Right atrium auricular region (tissue), 2 donors: ENCODE measurements around the gene TUSC2. TPM values are rescaled to one million over a fixed set of nuclear protein-coding genes. Genes with fewer than 3 reads are reported as not detected.

Experiments
- DNase-seq: peaks from one replicate; pipeline ENCODE4 v3.0.0-alpha.2; 2019; ENCODE audit warnings: low spot score
- H3K27ac ChIP-seq, 2 donors: fragments of 200-600 bp; sonication (generic); 1 replicate in 1 of 2; 2 replicates in 1 of 2; pipeline ENCODE4 v1.5.1; 2016 to 2019
- H3K27me3 ChIP-seq, 2 donors: fragments of 200-600 bp; sonication (generic); one replicate each; pipeline versions ENCODE4 v1.5.1 to v1.6.0; 2017 to 2019
- H3K36me3 ChIP-seq: fragments of 200-600 bp; sonication (generic); one replicate; pipeline ENCODE4 v1.5.1; 2016
- H3K4me1 ChIP-seq, 2 donors: fragments of 200-600 bp; sonication (generic); one replicate each; pipeline versions ENCODE4 v1.5.1 to v1.6.0; 2017 to 2019
- H3K4me3 ChIP-seq, 2 donors: fragments of 200-600 bp; sonication (generic); 1 replicate in 1 of 2; 2 replicates in 1 of 2; pipeline ENCODE4 v1.5.1; 2017 to 2019; ENCODE audit warnings: mild to moderate bottlenecking in 1 of 2, moderate library complexity in 1 of 2
- H3K9me3 ChIP-seq, 2 donors: fragments of 200-600 bp; sonication (generic); one replicate each; pipeline ENCODE4 v1.5.1; 2019
- CTCF ChIP-seq, 2 donors: fragments of 200-600 bp; sonication (generic); IDR thresholded peaks; one replicate each; pipeline ENCODE4 v1.5.1; 2019; ENCODE audit warnings: antibody characterized with exemption in 2 of 2
- total RNA-seq, 2 donors: library from RNA; depleted of rRNA; stranded (reverse); fragments of >200 nt; gene quantifications; one replicate each; pipeline ENCODE4 v1.1.0, GENCODE V29; 2016

The TUSC2 gene
- total RNA-seq, 2 donors from 2014 or later, result 23.4 to 29.6 TPM

GRCh38 chr3:50364573-50365079 lies 36.6 kb upstream of the TUSC2 start:
- Histone ChIP-seq H3K4me1 (peaks cover 0 to 17% of the 10 kb centered on the region in 2 donors), H3K36me3 (no peaks in the 10 kb centered on the region), H3K9me3 (no peaks in the 10 kb centered on the region), H3K27me3 (no peaks in the 10 kb centered on the region), H3K4me3 (peak overlapping the region; percentile 30 to 58), H3K27ac (peak overlapping the region in 1 of 2 donors; percentile 48)
- no peak for DNase-seq
- no peak for TF ChIP-seq CTCF (IDR thresholded peaks at IDR 0.05)

- H3K36me3 ChIP-seq, result peaks cover 13% of the 10 kb centered on the region
- no peaks in the 10 kb centered on the region for H3K27me3 ChIP-seq
- no peak overlapping the region for H3K27ac ChIP-seq
- no peak for DNase-seq
- H3K9me3 ChIP-seq, result no peaks in the 10 kb centered on the region
- H3K4me3 ChIP-seq, result peak overlapping the region in 1 of 2 donors; percentile 90
- TF ChIP-seq CTCF (IDR thresholded peaks at IDR 0.05), result no peak
- H3K4me1 ChIP-seq, result peaks cover 0 to 55% of the 10 kb centered on the region in 2 donors
Observed at GRCh38 chr3:50359760-50360110, 31.7 kb upstream of the TUSC2 start.

- H3K27ac ChIP-seq, result peak within 1 kb of the TSS; percentile 89 to 90
- H3K4me3 ChIP-seq, result peak within 1 kb of the TSS; percentile 78 to 90
- TF ChIP-seq CTCF (IDR thresholded peaks at IDR 0.05), result no peak
- no peaks in the 10 kb centered on the region for H3K27me3 ChIP-seq
- no peaks in the 10 kb centered on the region for H3K9me3 ChIP-seq
- peak; percentile 97 for DNase-seq
- peaks cover 19% of the 10 kb centered on the region for H3K36me3 ChIP-seq
- peaks cover 0 to 52% of the 10 kb centered on the region in 2 donors for H3K4me1 ChIP-seq
Observed at GRCh38 chr3:50358911-50359759, 31.1 kb upstream of the TUSC2 start, which contains the start of gene TMEM115. Gene TMEM115 (minus strand): TSS chr3:50359521. CDS start chr3:50359063, 458 bp downstream.

GRCh38 chr3:50358355-50358910 lies 30.4 kb upstream of the TUSC2 start:
- Histone ChIP-seq H3K4me1 (peaks cover 0 to 58% of the 10 kb centered on the region in 2 donors), H3K9me3 (no peaks in the 10 kb centered on the region), H3K4me3 (peak overlapping the region; percentile 78 to 90), H3K27ac (peak overlapping the region; percentile 89 to 90), H3K36me3 (peaks cover 26% of the 10 kb centered on the region), H3K27me3 (no peaks in the 10 kb centered on the region)
- no peak for DNase-seq
- TF ChIP-seq CTCF (IDR thresholded peaks at IDR 0.05), result no peak

- H3K4me3 ChIP-seq, result peak overlapping the region; percentile 5 to 90
- TF ChIP-seq CTCF (IDR thresholded peaks at IDR 0.05), result no peak
- H3K36me3 ChIP-seq, result peaks cover 32% of the 10 kb centered on the region
- peak overlapping the region in 1 of 2 donors; percentile 90 for H3K27ac ChIP-seq
- no peaks in the 10 kb centered on the region for H3K27me3 ChIP-seq
- H3K4me1 ChIP-seq, result peaks cover 0 to 62% of the 10 kb centered on the region in 2 donors
- H3K9me3 ChIP-seq, result no peaks in the 10 kb centered on the region
- DNase-seq, result no peak
Observed at GRCh38 chr3:50357481-50357880, 29.5 kb upstream of the TUSC2 start.
